ENCODE data around the gene NBEA.

DNA sequence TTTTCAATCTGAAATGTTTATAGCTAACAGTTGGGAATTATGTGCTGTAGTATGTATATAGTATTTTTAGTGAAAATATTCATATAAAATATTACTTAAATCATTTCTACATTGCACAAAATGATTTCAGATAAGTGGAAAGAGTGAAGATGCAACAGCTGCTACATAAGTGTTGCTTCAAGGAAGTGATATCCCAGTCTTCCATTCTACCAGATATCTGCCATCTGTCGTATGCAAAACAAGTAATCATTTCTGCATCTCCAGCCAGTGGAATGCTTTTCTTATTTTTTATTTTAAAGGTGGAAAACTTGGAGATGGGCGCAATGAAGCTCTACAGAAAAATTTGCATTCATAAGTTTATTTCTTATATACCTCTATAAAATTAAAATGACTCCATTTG, 687.0 kb downstream of the NBEA start:
- TF ChIP-seq YY1 (IDR thresholded peaks at IDR 0.05; ENCODE audit: insufficient read depth, insufficient read length): no peak
- no peak for TF ChIP-seq ZNF274 (IDR thresholded peaks at IDR 0.05; ENCODE audit: low read depth, low read length)

All from NT2/D1 (cell line).